ENCODE data around the gene CFAP299.

CFAP299 gene

GRCh38 chr4:80452768-80453167, 117.2 kb downstream of the CFAP299 start:
- no peak for DNase-seq

- DNase-seq, result no peak
Observed at GRCh38 chr4:80454040-80454439, 118.5 kb downstream of the CFAP299 start.

GRCh38 chr4:80454556-80454955, 119.0 kb downstream of the CFAP299 start:
- no peak for DNase-seq

- no peak for DNase-seq
Observed at GRCh38 chr4:80459918-80460473, 124.5 kb downstream of the CFAP299 start.

- no peak for DNase-seq
Observed at GRCh38 chr4:80461412-80461811, 125.9 kb downstream of the CFAP299 start.

GRCh38 chr4:80462621-80463091, 127.1 kb downstream of the CFAP299 start:
- DNase-seq, result no peak

GRCh38 chr4:80463509-80463908, 128.0 kb downstream of the CFAP299 start:
- no peak for DNase-seq

GRCh38 chr4:80465238-80465637, 129.7 kb downstream of the CFAP299 start:
- DNase-seq, result no peak

GRCh38 chr4:80465736-80466135, 130.2 kb downstream of the CFAP299 start:
- DNase-seq, result no peak

GRCh38 chr4:80466618-80467017, 131.1 kb downstream of the CFAP299 start:
- DNase-seq, result no peak

GRCh38 chr4:80471756-80472155, 136.2 kb downstream of the CFAP299 start:
- DNase-seq, result no peak

GRCh38 chr4:80475236-80475635, 139.7 kb downstream of the CFAP299 start:
- DNase-seq, result no peak

- DNase-seq, result no peak
Observed at GRCh38 chr4:80475798-80476197, 140.3 kb downstream of the CFAP299 start.

GRCh38 chr4:80484712-80485111, 149.2 kb downstream of the CFAP299 start:
- DNase-seq, result no peak

- DNase-seq, result no peak
Observed at GRCh38 chr4:80486603-80487002, 151.1 kb downstream of the CFAP299 start.

GRCh38 chr4:80489798-80490197, 154.3 kb downstream of the CFAP299 start:
- no peak for DNase-seq

- DNase-seq, result no peak
Observed at GRCh38 chr4:80492761-80493160, 157.2 kb downstream of the CFAP299 start.

GRCh38 chr4:80495865-80496264, 160.3 kb downstream of the CFAP299 start:
- no peak for DNase-seq

GRCh38 chr4:80498725-80499124, 163.2 kb downstream of the CFAP299 start:
- DNase-seq, result no peak

- no peak for DNase-seq
Observed at GRCh38 chr4:80500613-80501012, 165.1 kb downstream of the CFAP299 start.

- no peak for DNase-seq
Observed at GRCh38 chr4:80507077-80507476, 171.5 kb downstream of the CFAP299 start.

GRCh38 chr4:80507507-80507906, 172.0 kb downstream of the CFAP299 start:
- DNase-seq, result no peak

- no peak for DNase-seq
Observed at GRCh38 chr4:80515496-80515895, 180.0 kb downstream of the CFAP299 start.

GRCh38 chr4:80521438-80521837, 185.9 kb downstream of the CFAP299 start:
- no peak for DNase-seq

GRCh38 chr4:80526697-80527096, 191.2 kb downstream of the CFAP299 start:
- no peak for DNase-seq

- DNase-seq, result no peak
Observed at GRCh38 chr4:80529026-80529425, 193.5 kb downstream of the CFAP299 start.
